Measurements from ENCODE around the gene TMC1. TPM values are rescaled to one million over a fixed set of nuclear protein-coding genes. Genes with fewer than 3 reads are reported as not detected.

TMC1 gene
- total RNA-seq, 1 donor from 2014 or later, result not detected

GRCh38 chr9:72701510-72701909 lies 180.1 kb downstream of the TMC1 start:
- no peak overlapping the region for H3K9ac ChIP-seq
- DNase-seq (ENCODE audit: low spot score), result no peak
- no peak overlapping the region for H3K27ac ChIP-seq
- no peak overlapping the region for H3K4me3 Mint-ChIP-seq
- H4K20me1 ChIP-seq (ENCODE audit: low read depth), result no peaks in the 10 kb centered on the region
- H3K27ac Mint-ChIP-seq, result no peak overlapping the region
- no peaks in the 10 kb centered on the region for H3K9me3 ChIP-seq (ENCODE audit: low read depth)
- no peaks in the 10 kb centered on the region for H3F3A ChIP-seq (ENCODE audit: low read depth)
- H3K4me1 Mint-ChIP-seq, result peaks cover 14% of the 10 kb centered on the region
- H3K36me3 ChIP-seq, result no peaks in the 10 kb centered on the region
- TF ChIP-seq EZH2 (IDR thresholded peaks at IDR 0.05), result no peak
- no peak for TF ChIP-seq CTCF (IDR thresholded peaks at IDR 0.05)
- TF ChIP-seq EZH2phosphoT487 (IDR thresholded peaks at IDR 0.05), result no peak
- H2AFZ ChIP-seq (replicated peaks), result no peak overlapping the region
- no peaks in the 10 kb centered on the region for H3K36me3 Mint-ChIP-seq
- H3K4me2 ChIP-seq, result no peak overlapping the region
- no peak overlapping the region for H3K4me3 ChIP-seq
- H3K9me3 Mint-ChIP-seq, result no peaks in the 10 kb centered on the region
- H3K27me3 Mint-ChIP-seq (ENCODE audit: insufficient read depth, low read depth), result no peaks in the 10 kb centered on the region
- no peaks in the 10 kb centered on the region for H3K27me3 ChIP-seq
- no peaks in the 10 kb centered on the region for H3K4me1 ChIP-seq
- H3K79me2 ChIP-seq (ENCODE audit: low read depth), result no peaks in the 10 kb centered on the region

- no peaks in the 10 kb centered on the region for H3K27me3 ChIP-seq
- H3F3A ChIP-seq (ENCODE audit: low read depth), result no peaks in the 10 kb centered on the region
- H3K79me2 ChIP-seq (ENCODE audit: low read depth), result no peaks in the 10 kb centered on the region
- Mint-ChIP-seq H3K4me3 (no peak overlapping the region), H3K9me3 (peaks cover under 1% of the 10 kb centered on the region), H3K27me3 (ENCODE audit: insufficient read depth, low read depth) (no peaks in the 10 kb centered on the region), H3K27ac (no peak overlapping the region), H3K36me3 (no peaks in the 10 kb centered on the region), H3K4me1 (peaks cover 10% of the 10 kb centered on the region)
- H4K20me1 ChIP-seq (ENCODE audit: low read depth), result no peaks in the 10 kb centered on the region
- TF ChIP-seq EZH2 (IDR thresholded peaks at IDR 0.05) (no peak), EZH2phosphoT487 (IDR thresholded peaks at IDR 0.05) (no peak), CTCF (IDR thresholded peaks at IDR 0.05) (no peak)
- H3K4me2 ChIP-seq, result no peak overlapping the region
- H3K36me3 ChIP-seq, result no peaks in the 10 kb centered on the region
- H3K27ac ChIP-seq, result no peak overlapping the region
- H3K9me3 ChIP-seq (ENCODE audit: low read depth), result no peaks in the 10 kb centered on the region
- H2AFZ ChIP-seq (replicated peaks), result no peak overlapping the region
- no peak overlapping the region for H3K4me3 ChIP-seq
- no peak for DNase-seq (ENCODE audit: low spot score)
- H3K4me1 ChIP-seq, result no peaks in the 10 kb centered on the region
- no peak overlapping the region for H3K9ac ChIP-seq
These were observed 182.2 kb downstream of the TMC1 start for GRCh38 chr9:72703574-72703973.

- H3K79me2 ChIP-seq (ENCODE audit: low read depth), result no peaks in the 10 kb centered on the region
- H3K9ac ChIP-seq, result no peak overlapping the region
- Mint-ChIP-seq H3K4me1 (peaks cover 5% of the 10 kb centered on the region), H3K9me3 (peaks cover 3% of the 10 kb centered on the region), H3K27ac (no peak overlapping the region), H3K4me3 (no peak overlapping the region), H3K27me3 (ENCODE audit: insufficient read depth, low read depth) (no peaks in the 10 kb centered on the region), H3K36me3 (no peaks in the 10 kb centered on the region)
- H3K4me3 ChIP-seq, result no peak overlapping the region
- H3K9me3 ChIP-seq (ENCODE audit: low read depth), result no peaks in the 10 kb centered on the region
- H3F3A ChIP-seq (ENCODE audit: low read depth), result no peaks in the 10 kb centered on the region
- DNase-seq (ENCODE audit: low spot score), result no peak
- H2AFZ ChIP-seq (replicated peaks), result no peak overlapping the region
- no peaks in the 10 kb centered on the region for H3K27me3 ChIP-seq
- TF ChIP-seq EZH2phosphoT487 (IDR thresholded peaks at IDR 0.05) (no peak), CTCF (IDR thresholded peaks at IDR 0.05) (no peak), EZH2 (IDR thresholded peaks at IDR 0.05) (no peak)
- no peaks in the 10 kb centered on the region for H3K4me1 ChIP-seq
- no peaks in the 10 kb centered on the region for H4K20me1 ChIP-seq (ENCODE audit: low read depth)
- no peak overlapping the region for H3K4me2 ChIP-seq
- no peaks in the 10 kb centered on the region for H3K36me3 ChIP-seq
- no peak overlapping the region for H3K27ac ChIP-seq
These were observed 183.4 kb downstream of the TMC1 start for GRCh38 chr9:72704688-72705375.

All from neural progenitor cell (in vitro differentiated cells).